ENCODE results near the gene IRS2. TPM values are rescaled to one million over a fixed set of nuclear protein-coding genes. Genes with fewer than 3 reads are reported as not detected.

The IRS2 gene
- total RNA-seq, 6 experiments from 2014 or later: 8.8 to 26.0 (median 17.5) TPM

GRCh38 chr13:109785141-109785891 lies 1.1 kb downstream of the IRS2 start:
- peak overlapping the region; percentile 78 to 98 (median 97) for H3K27ac ChIP-seq
- peaks cover 0 to 25% (median 10%) of the 10 kb centered on the region in 4 donors for H3K36me3 ChIP-seq
- H3K27me3 ChIP-seq: no peaks in the 10 kb centered on the region
- 0% methylated on average over 3 of the region's 98 CpGs for WGBS (ENCODE audit: insufficient coverage, low coverage, low lambda C conversion rate, missing lambda C conversion rate)
- ATAC-seq (peak in 2 of 4 donors; percentile 6 to 7), DNase-seq (peak; percentile 64 to 74 (median 66))
- H3K4me1 ChIP-seq: peaks cover 0 to 27% (median 6%) of the 10 kb centered on the region in 4 donors
- TF ChIP-seq POLR2A (IDR thresholded peaks at IDR 0.05): no peak
- TF ChIP-seq CTCF (IDR thresholded peaks at IDR 0.05): no peak
- H3K9me3 ChIP-seq: no peaks in the 10 kb centered on the region
- intact Hi-C loops (cut with DNase I): loop anchor here (5.0 to 10.0 kb wide), 2 partner anchors 68 to 641 kb away; no protein-coding TSS in a partner anchor
- H3K4me3 ChIP-seq: peak overlapping the region; percentile 60 to 67 (median 67)

GRCh38 chr13:109784590-109785140 lies 1.7 kb downstream of the IRS2 start:
- Histone ChIP-seq H3K27me3 (no peaks in the 10 kb centered on the region), H3K9me3 (no peaks in the 10 kb centered on the region), H3K4me3 (peak overlapping the region; percentile 60 to 67 (median 67)), H3K4me1 (peaks cover 0 to 26% (median 2%) of the 10 kb centered on the region in 4 donors), H3K36me3 (peaks cover 0 to 25% (median 10%) of the 10 kb centered on the region in 4 donors), H3K27ac (peak overlapping the region; percentile 78 to 98 (median 97))
- intact Hi-C loops (cut with DNase I): loop anchor here (5.0 to 10.0 kb wide), 2 partner anchors 67 to 640 kb away; no protein-coding TSS in a partner anchor
- TF ChIP-seq POLR2A (IDR thresholded peaks at IDR 0.05) (peak; percentile 24), CTCF (IDR thresholded peaks at IDR 0.05) (peak; percentile 46 to 95 (median 66))
- WGBS (ENCODE audit: insufficient coverage, low coverage, low lambda C conversion rate, missing lambda C conversion rate): 2% methylated on average over 10 of the region's 83 CpGs
- ATAC-seq (peak; percentile 47 to 60 (median 59)), DNase-seq (peak; percentile 88 to 89 (median 88))

- DNase-seq (peak in 1 of 3 donors; percentile 57), ATAC-seq (no peak)
- H3K27ac ChIP-seq: peak overlapping the region; percentile 33 to 98 (median 86)
- no peaks in the 10 kb centered on the region for H3K27me3 ChIP-seq
- WGBS (ENCODE audit: insufficient coverage, low coverage, low lambda C conversion rate, missing lambda C conversion rate): 80% methylated on average over 5 of the region's 81 CpGs
- peaks cover 0 to 26% (median 0%) of the 10 kb centered on the region in 4 donors for H3K4me1 ChIP-seq
- intact Hi-C loops (cut with DNase I): loop anchor here (10.0 kb wide), 1 partner anchor 639 kb away; no protein-coding TSS in a partner anchor
- TF ChIP-seq CTCF (IDR thresholded peaks at IDR 0.05) (no peak), POLR2A (IDR thresholded peaks at IDR 0.05) (no peak)
- H3K4me3 ChIP-seq: peak overlapping the region; percentile 53 to 67 (median 63)
- no peaks in the 10 kb centered on the region for H3K9me3 ChIP-seq
- peaks cover 0 to 25% (median 10%) of the 10 kb centered on the region in 4 donors for H3K36me3 ChIP-seq
Observed at GRCh38 chr13:109783815-109784589, 2.4 kb downstream of the IRS2 start.

- intact Hi-C loops (cut with DNase I): loop anchor here (10.0 kb wide), 1 partner anchor 639 kb away; no protein-coding TSS in a partner anchor
- Histone ChIP-seq H3K9me3 (no peaks in the 10 kb centered on the region), H3K36me3 (peaks cover 0 to 25% (median 10%) of the 10 kb centered on the region in 4 donors), H3K27ac (peak overlapping the region in 2 of 3 donors; percentile 86 to 98), H3K4me3 (peak overlapping the region in 1 of 3 donors; percentile 67), H3K27me3 (no peaks in the 10 kb centered on the region), H3K4me1 (peaks cover 0 to 29% (median 0%) of the 10 kb centered on the region in 4 donors)
- ATAC-seq (no peak), DNase-seq (peak in 1 of 3 donors; percentile 63)
- TF ChIP-seq POLR2A (IDR thresholded peaks at IDR 0.05) (no peak), CTCF (IDR thresholded peaks at IDR 0.05) (no peak)
- WGBS (ENCODE audit: insufficient coverage, low coverage, low lambda C conversion rate, missing lambda C conversion rate): 94% methylated on average over 6 of the region's 29 CpGs
Observed at GRCh38 chr13:109783447-109783814, 3.0 kb downstream of the IRS2 start.
